ENCODE results near the gene AGAP2.

- TF ChIP-seq CTCF (IDR thresholded peaks at IDR 0.05; ENCODE audit: control extremely low read depth in 1 of 3, insufficient read depth in 1 of 3, low read depth in 1 of 3, low read length in 3 of 3), result no peak
- no peak for TF ChIP-seq EZH2 (IDR thresholded peaks at IDR 0.05; ENCODE audit: low read depth, low read length, severe bottlenecking)
- no peak for TF ChIP-seq ZNF274 (IDR thresholded peaks at IDR 0.05; ENCODE audit: borderline replicate concordance, extremely low read depth, low read length)
- TF ChIP-seq POLR2AphosphoS5 (IDR thresholded peaks at IDR 0.05; ENCODE audit: low read depth, low read length), result no peak
- no peak for TF ChIP-seq MAFK (IDR thresholded peaks at IDR 0.05; ENCODE audit: low read depth, low read length)
- TF ChIP-seq JUND (IDR thresholded peaks at IDR 0.05; ENCODE audit: low read length), result no peak
- TF ChIP-seq SP4 (IDR thresholded peaks at IDR 0.05; ENCODE audit: low read length), result no peak
- no peak for TF ChIP-seq RXRA (IDR thresholded peaks at IDR 0.05; ENCODE audit: insufficient read depth, low read depth, low read length)
- TF ChIP-seq, protein P1, sequence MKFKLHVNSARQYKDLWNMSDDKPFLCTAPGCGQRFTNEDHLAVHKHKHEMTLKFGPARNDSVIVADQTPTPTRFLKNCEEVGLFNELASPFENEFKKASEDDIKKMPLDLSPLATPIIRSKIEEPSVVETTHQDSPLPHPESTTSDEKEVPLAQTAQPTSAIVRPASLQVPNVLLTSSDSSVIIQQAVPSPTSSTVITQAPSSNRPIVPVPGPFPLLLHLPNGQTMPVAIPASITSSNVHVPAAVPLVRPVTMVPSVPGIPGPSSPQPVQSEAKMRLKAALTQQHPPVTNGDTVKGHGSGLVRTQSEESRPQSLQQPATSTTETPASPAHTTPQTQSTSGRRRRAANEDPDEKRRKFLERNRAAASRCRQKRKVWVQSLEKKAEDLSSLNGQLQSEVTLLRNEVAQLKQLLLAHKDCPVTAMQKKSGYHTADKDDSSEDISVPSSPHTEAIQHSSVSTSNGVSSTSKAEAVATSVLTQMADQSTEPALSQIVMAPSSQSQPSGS (IDR thresholded peaks at IDR 0.05; ENCODE audit: low read length), result no peak
These were observed 38.2 kb downstream of the AGAP2 start for GRCh38 chr12:57700317-57700716.
